HFFc6 (cell line): ENCODE results near the gene SUPV3L1. TPM values are rescaled to one million over a fixed set of nuclear protein-coding genes. Genes with fewer than 3 reads are reported as not detected.

Experiments
- DNase-seq: peaks from one replicate; pipeline ENCODE4 v3.0.0-alpha.2; 2018
- H3K27ac Mint-ChIP-seq: 2 replicates; pipeline ENCODE4 v1.8.0; 2020; ENCODE audit warnings: mild to moderate bottlenecking, mixed read lengths
- H3K27me3 Mint-ChIP-seq: 2 replicates; pipeline ENCODE4 v1.8.0; 2021; ENCODE audit warnings: mild to moderate bottlenecking, moderate library complexity, mixed read lengths; ENCODE audit not compliant: insufficient read depth
- H3K36me3 Mint-ChIP-seq: 2 replicates; pipeline ENCODE4 v1.8.0; 2021; ENCODE audit warnings: low read depth, mixed read lengths
- H3K4me1 Mint-ChIP-seq: 2 replicates; pipeline ENCODE4 v1.8.0; 2020; ENCODE audit warnings: low read depth, mixed read lengths
- H3K4me3 Mint-ChIP-seq: 2 replicates; pipeline ENCODE4 v1.8.0; 2020; ENCODE audit warnings: mild to moderate bottlenecking, moderate library complexity, mixed read lengths
- H3K9me3 Mint-ChIP-seq: 2 replicates; pipeline ENCODE4 v1.8.0; 2020; ENCODE audit warnings: mild to moderate bottlenecking, mixed read lengths
- CTCF ChIP-seq: fragments of 200-600 bp; sonication (generic); IDR thresholded peaks from 2 replicates; pipeline ENCODE4 v1.5.0; 2021; ENCODE audit warnings: antibody characterized with exemption, mild to moderate bottlenecking
- total RNA-seq, 6 experiments: library from RNA; stranded (reverse); fragmentation: NEBNext Ultra II Directional; extraction: Animal tissue kit (Norgen Biotek cat#: 25700); gene quantifications; 2 replicates in 1 of 6; 3 replicates in 5 of 6; pipeline ENCODE4 v1.2.3, GENCODE V29; 2021

SUPV3L1 gene
- total RNA-seq, 6 experiments from 2014 or later = 26.4 to 31.0 (median 28.9) TPM

- H3K4me1 Mint-ChIP-seq = no peaks in the 10 kb centered on the region; the same call in 1 of the 2 replicates
- no peaks in the 10 kb centered on the region; the same call in 1 of the 2 replicates for H3K9me3 Mint-ChIP-seq
- no peak for DNase-seq
- H3K27ac Mint-ChIP-seq = no peak overlapping the region
- peaks cover 5% of the 10 kb centered on the region; the same call in 1 of the 2 replicates for H3K36me3 Mint-ChIP-seq
- H3K27me3 Mint-ChIP-seq = peaks cover 11% of the 10 kb centered on the region
- TF ChIP-seq CTCF = no peak
- H3K4me3 Mint-ChIP-seq = no peak overlapping the region
Observed at GRCh38 chr10:69253171-69253570, 73.1 kb downstream of the SUPV3L1 start.

GRCh38 chr10:69254877-69255276, 74.8 kb downstream of the SUPV3L1 start:
- Mint-ChIP-seq H3K9me3 (no peaks in the 10 kb centered on the region; the same call in 1 of the 2 replicates), H3K4me1 (no peaks in the 10 kb centered on the region), H3K4me3 (no peak overlapping the region), H3K27ac (no peak overlapping the region), H3K27me3 (peaks cover 14% of the 10 kb centered on the region), H3K36me3 (peaks cover 5% of the 10 kb centered on the region; the same call in 1 of the 2 replicates)
- no peak for TF ChIP-seq CTCF
- no peak for DNase-seq

Other genes starting within 250 kb of the SUPV3L1 start
- gene DDX21, start 224.1 kb upstream of the SUPV3L1 start, total RNA-seq = 100 to 1,000 TPM in 1 of 6 experiments, 10 to 100 TPM in 5; 81.7 to 103 (median 90.7) TPM
- 10 to 100 TPM; 43.6 to 56.2 (median 51.9) TPM for gene KIFBP, start 191.4 kb upstream of the SUPV3L1 start, total RNA-seq
- gene SRGN, start 92.1 kb upstream of the SUPV3L1 start, total RNA-seq = 100 to 1,000 TPM; 128 to 471 (median 424) TPM
- 10 to 100 TPM; 47.9 to 62.8 (median 61.4) TPM for gene VPS26A, start 56.1 kb upstream of the SUPV3L1 start, total RNA-seq
- gene HKDC1, start 40.1 kb downstream of the SUPV3L1 start, total RNA-seq = under 1 TPM; 0.09 to 0.54 (median 0.42) TPM
- gene HK1, start 98.3 kb downstream of the SUPV3L1 start, total RNA-seq = 100 to 1,000 TPM; 149 to 158 (median 155) TPM
- gene TACR2, start 236.7 kb downstream of the SUPV3L1 start, total RNA-seq = not detected